Neural progenitor cell (in vitro differentiated cells): ENCODE measurements around the gene AGO3.
A peak's percentile ranks its signal among the peaks of the same experiment; 100 is the strongest.

ENCODE experiments used
- CTCF ChIP-seq: fragments of 200-600 bp; sonication (generic); IDR thresholded peaks from 2 replicates; pipeline ENCODE4 v1.5.1; 2017; ENCODE audit warnings: antibody characterized with exemption, mild to moderate bottlenecking
- EZH2phosphoT487 ChIP-seq: fragments of 200-600 bp; sonication (generic); IDR thresholded peaks from 2 replicates; pipeline ENCODE4 v1.6.1; 2017; ENCODE audit warnings: antibody characterized with exemption

DNA sequence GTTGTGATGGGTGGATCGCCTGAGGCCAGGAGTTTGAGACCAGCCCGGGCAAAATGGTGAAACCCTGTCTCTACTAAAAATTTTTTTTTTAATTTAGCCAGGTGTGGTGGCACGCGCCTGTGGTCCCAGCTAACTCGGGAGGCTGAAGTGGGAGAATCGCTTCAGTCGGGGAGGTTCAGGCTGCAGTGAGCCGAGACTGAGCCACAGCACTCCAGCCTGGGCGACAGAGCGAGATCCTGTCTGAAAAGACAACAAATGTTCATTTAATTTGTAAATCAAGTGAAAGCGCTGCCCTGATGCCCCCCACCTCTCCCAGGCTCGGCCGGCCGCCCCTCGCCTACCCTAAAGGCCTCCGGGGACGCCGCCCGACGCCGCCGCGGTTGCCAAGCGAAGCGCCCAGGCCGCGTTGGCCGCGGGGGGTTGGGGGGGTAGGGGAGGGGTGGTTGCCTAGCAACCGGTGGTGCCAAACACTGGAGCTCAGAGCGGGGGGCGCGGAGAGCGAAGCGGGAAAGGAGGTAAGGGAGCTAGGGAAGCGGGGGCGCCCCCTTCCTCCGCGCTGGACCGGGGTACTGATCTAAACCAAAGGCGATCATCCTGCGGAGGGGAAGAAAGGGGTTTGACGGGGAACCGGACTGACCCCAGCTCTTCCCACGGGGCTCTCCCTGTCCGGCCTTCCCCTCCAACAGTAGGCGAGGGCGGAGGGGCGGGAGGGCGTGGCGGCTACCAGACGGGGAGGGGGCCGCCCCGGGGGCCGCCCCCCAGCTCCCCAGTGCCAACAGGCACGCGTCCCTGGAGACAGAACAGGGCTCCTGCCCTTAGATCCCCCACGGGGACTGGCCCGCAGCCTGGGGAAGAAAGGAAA is 153.0 kb downstream of the AGO3 start, which contains the start of gene TEKT2:
- TF ChIP-seq CTCF = peak; percentile 5
- TF ChIP-seq EZH2phosphoT487 = no peak
